ENCODE results near the gene CIAO2A.
"Not testable (repeated sequence)": the region's sequence is repeated elsewhere in the genome, so short reads cannot be mapped to it uniquely, and the experiment has no call there.

CIAO2A gene

GRCh38 chr15:64111679-64112050 is 18.0 kb upstream of the CIAO2A start:
- DNase-seq: no peak

GRCh38 chr15:64110950-64111678 is 17.5 kb upstream of the CIAO2A start:
- DNase-seq: peak in 1 of 2 donors; percentile 19

- not testable (repeated sequence) for DNase-seq
These were observed 16.6 kb upstream of the CIAO2A start for GRCh38 chr15:64110108-64110701.

DNA sequence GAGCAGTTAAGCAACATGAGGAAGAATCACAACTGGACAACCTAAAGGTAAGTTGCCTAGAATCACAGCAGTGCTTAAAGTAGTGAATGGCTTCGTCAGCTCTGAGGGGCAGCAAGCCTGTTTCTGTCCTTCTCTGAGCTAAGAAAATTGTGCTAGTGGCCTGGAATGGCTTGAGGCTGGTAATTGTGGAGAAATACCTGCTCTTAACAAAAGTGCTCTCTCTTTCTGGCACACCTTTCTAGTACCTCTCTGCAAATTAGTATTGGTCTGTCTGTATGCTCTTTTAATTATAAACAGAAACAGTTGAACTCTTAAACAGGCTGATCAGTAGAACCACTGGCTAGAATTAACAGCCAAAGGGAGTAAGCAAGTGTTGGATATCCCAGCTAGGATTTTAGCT is 13.7 kb upstream of the CIAO2A start:
- DNase-seq: no peak

GRCh38 chr15:64105113-64105704 is 11.6 kb upstream of the CIAO2A start:
- DNase-seq: peak; percentile 76 to 79

DNA sequence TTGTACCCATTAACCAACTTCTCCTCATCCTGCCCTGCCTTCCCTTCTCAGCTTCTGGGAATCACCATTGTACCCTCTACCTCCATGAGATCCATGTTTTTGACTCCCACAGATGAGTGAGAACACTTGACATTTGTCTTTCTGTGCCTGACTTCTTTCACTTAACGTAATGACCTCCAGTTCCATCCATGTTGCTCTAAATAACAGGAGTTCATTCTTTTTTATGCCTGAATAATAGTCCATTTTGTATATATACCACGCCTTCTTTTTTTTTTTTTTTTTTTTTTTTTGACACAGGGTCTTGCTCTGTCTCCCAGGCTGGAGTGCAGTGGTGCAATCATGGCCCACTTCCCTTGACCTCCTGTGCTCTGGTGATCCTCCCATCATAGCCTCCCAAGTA is 8.9 kb upstream of the CIAO2A start:
- DNase-seq: no peak

GRCh38 chr15:64100958-64101357 is 7.3 kb upstream of the CIAO2A start:
- peak; percentile 41 to 81 for DNase-seq

GRCh38 chr15:64099379-64099778 is 5.7 kb upstream of the CIAO2A start:
- DNase-seq: no peak

GRCh38 chr15:64096668-64097384 is 3.2 kb upstream of the CIAO2A start:
- peak; percentile 34 to 38 for DNase-seq

DNA sequence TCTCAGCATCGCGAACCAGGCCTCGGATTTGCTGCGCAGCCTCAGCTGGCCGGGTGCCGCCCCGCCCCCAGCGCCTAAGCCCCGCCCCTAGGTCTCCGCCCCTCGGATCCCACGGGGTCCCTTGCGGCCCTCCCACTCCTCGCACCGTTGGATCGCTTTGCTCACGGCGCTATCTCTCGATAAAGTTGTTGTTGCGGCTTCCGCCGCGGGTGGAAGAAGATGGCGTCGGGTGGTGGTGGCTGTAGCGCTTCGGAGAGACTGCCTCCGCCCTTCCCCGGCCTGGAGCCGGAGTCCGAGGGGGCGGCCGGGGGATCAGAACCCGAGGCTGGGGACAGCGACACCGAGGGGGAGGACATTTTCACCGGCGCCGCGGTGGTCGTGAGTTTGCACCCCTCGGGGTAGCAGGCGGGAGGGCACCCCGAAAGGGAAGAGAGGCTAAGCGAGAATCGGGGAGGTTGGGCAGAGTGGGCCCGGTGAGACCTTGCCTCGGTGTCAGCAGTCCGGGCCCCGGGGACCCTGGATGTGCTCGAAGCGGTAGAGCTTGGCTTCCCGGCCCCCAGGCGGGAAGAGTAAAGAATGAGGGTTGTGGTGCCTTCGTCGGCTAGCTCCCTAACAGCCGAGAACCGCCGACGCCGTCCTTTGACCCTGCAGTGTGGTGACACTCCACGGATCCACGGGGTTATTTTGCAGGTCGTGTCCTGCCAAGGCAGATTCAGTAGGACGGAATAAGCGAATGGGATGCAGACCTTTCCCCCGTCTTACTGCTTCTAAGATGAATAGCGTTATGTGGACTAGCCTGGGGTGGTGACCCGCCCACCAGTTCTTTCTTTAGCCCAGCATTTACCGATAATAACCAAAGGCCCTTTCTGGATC is 2.4 kb upstream of the CIAO2A start, which contains the start of gene SNX1:
Gene SNX1, plus strand, starts transcription at position 188 of the 873 bp plus-strand sequence. Its CDS starts 32 bp downstream, at position 220.
- DNase-seq: peak; percentile 97 to 98

DNA sequence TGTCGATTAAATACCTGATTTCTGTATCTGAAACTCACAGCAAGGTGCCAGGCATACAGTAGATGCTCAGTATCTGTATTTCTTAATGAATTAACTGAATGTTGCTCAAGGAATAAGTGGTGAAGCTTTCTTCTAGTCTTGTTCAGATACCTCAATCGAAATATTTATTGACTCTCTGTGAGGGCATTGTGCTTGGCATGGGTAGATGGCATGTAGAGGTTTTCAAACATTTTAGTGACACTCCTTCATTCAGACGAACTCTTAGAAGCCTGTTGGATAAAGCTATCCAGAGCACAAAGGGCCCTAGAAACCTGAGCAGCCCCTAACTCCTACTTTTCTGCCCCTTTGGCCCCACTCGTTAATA is 1.8 kb upstream of the CIAO2A start:
- no peak for DNase-seq

DNA sequence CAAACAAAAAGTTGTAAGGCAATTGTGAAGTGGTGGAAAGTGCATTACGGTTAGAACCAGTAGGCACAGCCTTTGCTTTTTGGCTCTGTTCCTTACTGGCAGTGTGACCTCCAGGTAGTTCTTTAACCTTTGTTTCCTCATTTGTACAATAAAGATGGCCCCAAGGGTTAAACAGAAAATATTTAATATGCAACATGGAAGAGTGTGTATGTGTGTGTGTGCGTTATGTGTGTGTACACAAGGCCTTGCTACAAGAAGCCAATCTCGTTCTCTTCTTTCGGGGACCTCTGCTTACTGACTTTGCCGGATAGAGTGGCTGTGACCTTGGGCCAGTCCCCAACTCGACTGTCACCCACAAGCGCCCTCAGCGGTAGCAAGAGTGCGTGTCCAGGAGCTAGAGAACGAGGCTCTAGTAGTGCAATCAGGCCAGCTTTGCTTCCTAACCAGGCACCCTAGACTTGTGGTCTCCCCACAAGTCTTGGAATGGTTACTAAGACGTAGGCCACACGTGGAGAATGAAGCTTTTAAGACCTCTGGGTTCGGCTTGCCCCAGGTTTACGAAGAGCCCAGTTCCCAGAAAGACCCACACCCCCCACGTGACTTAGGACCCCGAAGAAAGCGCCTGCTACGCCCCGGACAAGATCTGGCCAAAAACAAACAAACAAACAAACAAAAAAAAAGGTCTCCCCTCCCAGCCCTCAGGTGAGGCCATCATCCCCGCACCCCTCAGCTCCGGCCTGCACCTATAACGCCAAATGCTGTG is 593 bp downstream of the CIAO2A start:
- DNase-seq: peak; percentile 52 to 79

DNA sequence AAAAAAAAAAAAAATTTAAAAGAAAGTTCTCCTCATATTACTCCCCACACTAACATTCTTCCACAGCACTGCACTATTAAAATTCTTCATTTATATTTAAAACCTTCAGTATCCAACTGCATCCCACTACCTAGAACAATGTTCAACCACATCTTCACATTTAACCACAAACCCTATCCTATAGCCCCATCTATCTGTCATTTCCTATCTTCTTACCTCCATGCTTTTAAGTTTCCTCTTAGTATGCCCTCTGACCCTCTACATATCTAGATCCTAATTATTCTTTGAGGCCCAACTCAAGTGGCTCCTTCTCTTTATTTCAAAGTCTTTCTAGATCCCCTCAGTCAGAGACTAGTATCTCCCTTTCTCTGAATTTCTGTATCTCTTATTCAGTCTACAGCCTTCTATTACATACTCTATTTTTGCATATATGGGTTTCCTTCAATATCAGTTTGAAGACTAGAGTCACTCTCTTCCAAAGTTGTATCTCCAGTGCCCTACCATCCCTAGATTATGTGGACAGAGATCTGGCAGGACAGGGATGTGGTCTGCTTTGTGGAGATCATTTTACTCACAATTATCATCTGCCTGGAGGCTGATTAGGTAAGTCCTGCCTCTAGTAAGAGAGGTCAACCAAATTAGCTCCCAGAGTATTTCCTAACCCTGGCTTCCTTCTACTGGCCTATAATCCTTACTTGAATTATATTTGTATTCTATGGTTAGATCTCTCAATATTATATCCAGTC is 1.4 kb downstream of the CIAO2A start:
- peak; percentile 30 to 48 for DNase-seq

- peak; percentile 80 to 88 for DNase-seq
These were observed 3.1 kb downstream of the CIAO2A start for GRCh38 chr15:64090527-64090926.

DNA sequence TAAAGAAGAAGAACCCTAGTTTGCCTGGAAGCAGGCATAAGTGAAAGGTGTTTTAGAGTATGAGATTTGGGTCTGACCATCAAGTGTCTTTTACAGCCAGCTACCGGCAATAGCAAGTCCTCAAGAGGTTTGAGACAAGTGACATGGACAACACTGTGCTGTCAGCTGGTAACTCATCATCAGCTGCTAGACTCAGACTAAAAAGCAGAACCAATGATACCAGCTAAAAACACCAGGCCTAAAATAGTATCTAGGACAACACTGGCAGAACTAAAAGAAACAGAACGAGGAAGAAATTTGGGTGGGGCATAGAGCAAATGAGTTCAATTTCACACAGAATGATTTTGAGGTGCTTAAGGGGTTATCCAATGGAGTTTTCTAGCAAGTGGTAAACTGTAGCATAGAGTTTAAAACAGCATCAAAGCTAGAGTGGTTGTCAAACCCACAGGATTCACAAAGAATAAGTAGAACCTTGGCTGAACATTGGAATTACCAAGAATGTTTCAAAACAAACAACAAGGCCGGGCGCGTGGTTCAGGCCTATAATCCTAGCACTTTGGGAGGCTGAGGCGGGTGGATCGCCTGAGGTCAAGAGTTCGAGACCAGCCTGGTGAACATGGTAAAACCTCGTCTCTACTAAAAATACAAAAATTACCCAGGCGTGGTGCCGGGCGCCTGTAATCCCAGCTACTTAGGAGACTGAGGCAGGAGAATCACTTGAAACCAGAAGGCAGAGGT is 3.9 kb downstream of the CIAO2A start:
- DNase-seq: peak; percentile 91

DNA sequence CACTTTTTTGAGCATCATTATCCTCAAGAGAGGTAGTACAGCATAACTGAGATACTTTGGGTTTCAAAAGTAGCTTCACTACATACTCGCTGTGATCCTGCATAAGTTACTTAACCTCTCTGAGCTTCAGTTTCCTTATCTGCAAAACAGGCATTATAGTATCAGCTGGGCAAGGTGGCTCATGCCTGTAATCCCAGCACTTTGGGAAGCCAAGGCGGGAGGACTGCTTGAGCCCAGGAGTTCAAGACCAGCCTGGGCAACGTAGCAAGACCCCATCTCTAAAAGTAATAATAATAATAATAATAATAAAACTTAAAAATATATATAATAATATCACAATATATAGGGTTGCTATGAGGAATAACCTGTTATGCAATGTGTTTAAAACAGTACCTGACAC is 10.9 kb downstream of the CIAO2A start:
- no peak for DNase-seq

DNA sequence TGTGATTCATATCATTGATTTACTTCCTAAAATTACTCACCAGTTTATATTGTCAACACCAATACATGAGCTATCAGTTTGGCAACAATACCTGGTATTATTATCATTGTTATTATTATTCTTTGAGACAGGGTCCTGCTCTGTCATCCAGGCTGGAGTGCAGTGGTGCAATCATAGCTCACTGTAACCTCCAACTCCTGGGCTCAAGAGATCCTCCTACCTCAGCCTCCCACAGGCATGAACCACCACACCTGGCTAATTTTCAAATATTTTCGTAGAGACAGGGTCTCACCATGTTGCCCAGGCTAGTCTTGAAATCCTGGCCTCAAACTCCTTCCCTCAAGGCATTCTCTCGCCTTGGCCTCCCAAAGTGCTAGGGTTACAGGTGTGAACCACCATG is 20.1 kb downstream of the CIAO2A start:
- not testable (repeated sequence) for DNase-seq

- DNase-seq: no peak
These were observed 20.8 kb downstream of the CIAO2A start for GRCh38 chr15:64072812-64073211.

- peak; percentile 30 for DNase-seq
These were observed 21.5 kb downstream of the CIAO2A start for GRCh38 chr15:64071931-64072765.

Data from inflammatory macrophage (primary cell).